ENCODE measurements around the gene TRIO.
"Not testable (repeated sequence)": the region's sequence is repeated elsewhere in the genome, so short reads cannot be mapped to it uniquely, and the experiment has no call there.

The TRIO gene

DNA sequence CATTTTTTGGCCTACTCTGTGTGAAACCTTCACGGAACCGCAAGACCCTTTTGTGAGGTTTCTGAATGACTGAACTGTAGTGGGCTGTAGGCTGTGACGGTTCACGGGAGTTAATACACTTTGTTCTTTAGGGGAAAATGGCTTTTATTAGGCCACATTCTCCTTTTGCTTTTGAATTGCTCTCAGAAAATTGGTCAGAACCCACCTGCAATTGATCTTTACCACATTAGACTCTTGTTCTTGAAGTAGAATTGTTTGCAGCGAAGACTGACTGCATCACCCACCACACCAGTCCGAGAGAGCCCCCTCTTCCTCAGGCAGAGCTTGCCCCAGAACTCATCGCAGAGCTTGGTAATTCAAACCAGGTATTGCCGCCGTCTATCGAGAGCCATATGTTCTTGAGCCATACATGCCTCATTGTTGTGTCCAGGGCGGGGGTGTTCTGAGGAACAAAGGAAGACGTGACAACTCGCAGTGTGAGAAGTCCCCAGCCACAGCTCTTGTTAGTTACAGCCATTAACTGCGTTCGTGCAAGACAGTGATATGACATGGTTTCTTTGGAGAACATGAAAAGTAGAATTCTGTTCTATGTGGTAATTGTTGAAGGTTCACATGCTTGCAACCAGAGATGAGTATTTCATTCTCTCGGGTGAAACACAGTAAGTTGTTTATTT, 272.0 kb downstream of the TRIO start:
- DNase-seq (ENCODE audit: low read depth) = no peak

- no peak for DNase-seq (ENCODE audit: low read depth)
Measured at GRCh38 chr5:14415698-14416074, 272.5 kb downstream of the TRIO start.

DNA sequence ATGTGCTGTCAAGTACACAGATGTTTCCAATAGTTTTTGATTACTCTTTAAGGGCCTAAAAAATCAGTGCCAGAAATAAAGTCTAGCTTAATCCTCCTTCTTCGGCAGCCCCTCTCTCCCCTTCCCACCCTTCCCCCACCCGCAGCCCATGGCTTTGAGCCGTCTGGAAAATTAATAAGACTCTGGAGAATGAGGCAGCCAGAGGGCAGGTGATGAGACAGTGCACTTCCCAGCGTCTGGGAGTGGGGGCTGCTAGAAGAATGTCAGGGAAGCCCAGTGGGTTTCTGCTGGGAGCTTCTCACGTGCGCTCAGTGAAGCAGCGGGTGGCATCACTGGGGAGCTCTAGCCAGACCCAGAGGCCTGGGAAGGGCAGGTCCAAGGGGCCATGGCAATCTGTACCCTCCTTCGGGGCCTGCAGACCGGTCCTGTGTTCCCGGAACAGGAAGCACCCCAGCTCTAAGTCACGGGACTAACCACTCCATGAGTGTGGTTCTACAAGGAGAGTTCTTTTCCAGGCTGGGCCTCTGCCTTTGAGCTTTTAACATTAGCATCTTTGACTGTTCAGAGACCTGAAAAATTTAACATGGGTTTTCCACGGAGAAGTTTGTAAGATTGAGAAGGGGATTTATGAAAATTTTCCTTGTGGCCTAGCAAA, 273.6 kb downstream of the TRIO start:
- DNase-seq (ENCODE audit: low read depth) = no peak

DNA sequence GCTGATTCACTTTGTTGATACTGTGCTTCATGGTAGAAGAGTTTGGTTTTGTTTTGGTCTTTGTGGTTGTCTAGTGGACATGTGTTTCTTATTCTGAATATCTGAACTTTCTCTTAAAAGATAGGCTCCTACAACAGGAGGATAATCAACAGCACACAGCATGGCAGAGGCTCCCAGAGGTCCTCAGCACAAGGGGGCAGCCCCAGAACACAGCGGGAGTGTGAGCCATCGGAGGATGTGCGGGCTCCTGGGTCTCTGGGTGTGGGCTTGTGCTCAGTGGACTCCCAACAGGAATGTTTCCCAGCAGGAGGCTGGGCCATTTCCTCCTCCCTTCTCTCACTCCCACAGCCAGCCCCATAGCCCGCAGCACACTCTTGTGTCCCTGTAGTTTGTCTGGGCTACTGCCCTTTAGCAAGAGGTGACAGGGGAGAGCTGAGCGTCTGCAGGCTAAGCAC, 274.2 kb downstream of the TRIO start:
- no peak for DNase-seq (ENCODE audit: low read depth)

DNA sequence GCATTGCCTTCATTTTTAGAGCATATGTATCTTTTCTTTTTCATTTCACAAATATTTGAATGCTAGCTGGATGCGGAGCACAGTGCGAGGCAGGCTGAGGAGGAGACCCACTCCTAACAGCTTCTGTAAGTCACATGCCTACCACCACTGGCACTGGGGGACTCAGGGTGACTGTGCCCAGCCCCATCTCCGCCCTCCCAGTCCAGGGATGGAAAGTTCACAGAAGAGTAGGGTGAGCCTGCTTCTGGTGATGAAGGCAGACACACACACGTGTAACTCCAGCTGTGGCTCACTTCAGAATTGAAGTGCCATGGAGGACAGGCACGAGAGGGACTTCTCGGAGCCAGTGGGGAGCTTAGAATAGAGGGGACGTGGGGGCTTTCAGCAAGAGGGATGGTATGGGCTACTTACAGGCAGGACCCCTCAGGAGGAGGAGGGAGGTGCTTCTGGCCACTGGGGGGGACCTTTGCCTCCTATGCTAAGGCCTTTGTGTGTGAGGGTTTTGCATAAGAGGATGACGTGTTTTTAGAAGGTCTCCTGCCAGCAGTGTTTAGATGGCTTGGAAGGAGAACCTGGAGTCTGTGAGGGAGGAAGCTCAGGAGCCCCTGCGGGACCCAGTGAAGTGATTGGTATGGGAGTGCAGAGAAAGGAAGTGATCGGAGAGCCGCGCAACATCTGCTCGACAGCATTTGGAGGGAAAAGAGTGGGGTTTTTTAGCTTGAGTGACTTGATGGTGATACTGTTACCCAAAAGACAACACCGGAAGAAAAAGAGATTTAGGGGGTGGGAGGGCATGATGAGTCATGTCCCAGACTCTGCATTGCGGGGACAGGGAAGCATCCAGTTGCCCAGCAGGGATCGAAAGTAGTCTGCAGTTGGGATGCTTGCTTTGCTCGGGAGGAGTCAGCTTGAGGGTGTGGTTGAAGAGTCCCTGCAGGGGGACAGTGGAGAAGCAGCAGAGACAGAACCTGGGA, 274.9 kb downstream of the TRIO start:
- no peak for DNase-seq (ENCODE audit: low read depth)

DNA sequence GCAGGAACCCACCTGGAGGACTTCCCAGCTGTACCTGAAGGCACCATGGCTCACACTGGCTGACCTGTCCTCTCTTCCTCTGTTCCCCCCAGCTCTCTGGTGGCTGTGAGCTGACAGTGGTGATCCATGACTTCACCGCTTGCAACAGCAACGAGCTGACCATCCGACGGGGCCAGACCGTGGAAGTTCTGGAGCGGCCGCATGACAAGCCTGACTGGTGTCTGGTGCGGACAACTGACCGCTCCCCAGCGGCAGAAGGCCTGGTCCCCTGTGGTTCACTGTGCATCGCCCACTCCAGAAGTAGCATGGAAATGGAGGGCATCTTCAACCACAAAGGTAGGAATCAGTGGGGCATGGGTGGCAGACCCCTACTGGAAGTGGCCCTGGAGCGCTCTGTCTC, 276.5 kb downstream of the TRIO start:
- no peak for DNase-seq (ENCODE audit: low read depth)

DNA sequence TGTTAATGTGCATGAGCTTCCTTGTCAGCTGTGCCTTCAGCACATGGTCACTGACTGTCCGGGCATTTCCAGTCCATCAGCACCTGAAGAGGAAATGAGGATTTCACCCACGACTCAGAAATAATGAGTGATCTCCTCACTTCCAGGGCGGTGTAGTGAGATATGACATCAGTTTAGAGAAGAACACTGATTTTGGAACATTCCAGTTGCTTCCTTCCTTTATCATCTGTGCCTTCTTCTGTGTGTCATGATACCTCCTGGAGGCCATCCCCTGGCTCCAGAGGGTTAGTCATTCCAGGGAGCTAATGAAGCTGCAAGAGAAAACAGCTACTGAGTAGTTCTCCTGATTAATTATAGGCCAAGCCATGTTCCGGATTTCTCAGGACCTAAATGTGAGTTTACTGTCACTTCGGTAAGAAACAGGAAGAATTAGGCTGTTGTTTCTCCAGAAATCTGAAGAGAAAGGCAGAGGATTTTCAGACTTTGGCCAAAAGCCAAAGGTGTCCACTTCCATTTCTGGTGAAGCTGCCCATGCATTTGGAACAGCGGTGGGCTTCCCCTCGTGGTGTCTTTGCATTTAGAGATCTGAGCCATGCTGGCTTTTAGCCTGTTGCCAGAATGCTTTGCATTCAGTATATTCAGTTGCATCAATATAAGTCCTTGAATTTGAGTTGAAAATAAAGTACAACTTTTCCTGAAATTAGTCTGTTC, 277.1 kb downstream of the TRIO start:
- DNase-seq (ENCODE audit: low read depth) = no peak

DNA sequence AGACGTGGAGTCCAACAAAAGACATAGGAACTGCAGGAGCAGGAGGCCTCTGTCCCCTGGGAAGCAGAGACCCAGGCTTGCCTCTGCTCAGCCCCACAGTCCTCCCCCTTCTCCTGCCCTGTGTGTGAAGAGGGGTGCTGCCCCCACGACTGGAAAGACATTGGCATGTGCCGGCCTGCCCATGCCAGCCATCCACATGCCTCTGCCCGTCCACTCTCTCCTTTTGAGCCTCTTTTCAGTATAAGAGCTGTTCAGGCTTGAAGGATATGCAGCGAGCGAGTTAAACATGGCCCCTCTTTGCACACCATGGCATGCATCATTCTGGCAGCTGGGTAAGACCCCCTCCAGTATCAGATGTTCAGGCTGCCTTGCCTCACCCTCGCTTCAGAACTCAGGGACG, 278.7 kb downstream of the TRIO start:
- no peak for DNase-seq (ENCODE audit: low read depth)

GRCh38 chr5:14424011-14424685, 281.0 kb downstream of the TRIO start:
- no peak for DNase-seq (ENCODE audit: low read depth)

DNA sequence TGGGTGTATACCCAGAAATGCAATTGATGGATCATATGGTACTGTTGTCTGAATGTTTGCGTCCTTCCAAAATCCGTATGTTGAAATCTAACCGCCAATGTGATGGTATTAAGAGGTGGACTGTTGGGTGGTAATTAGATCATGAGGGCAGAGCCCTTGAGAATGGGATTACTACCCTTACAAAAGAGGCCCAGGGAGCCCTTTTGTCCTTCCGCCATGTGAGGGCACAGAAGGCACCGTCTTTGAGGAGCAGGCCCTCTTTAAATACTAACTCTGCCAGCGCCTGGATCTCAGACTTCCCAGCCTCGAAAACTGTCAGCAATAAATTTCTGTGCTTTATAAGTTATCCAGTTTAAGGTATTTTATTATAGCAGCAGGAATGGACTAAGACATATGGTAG, 282.4 kb downstream of the TRIO start:
- DNase-seq (ENCODE audit: low read depth) = no peak

DNA sequence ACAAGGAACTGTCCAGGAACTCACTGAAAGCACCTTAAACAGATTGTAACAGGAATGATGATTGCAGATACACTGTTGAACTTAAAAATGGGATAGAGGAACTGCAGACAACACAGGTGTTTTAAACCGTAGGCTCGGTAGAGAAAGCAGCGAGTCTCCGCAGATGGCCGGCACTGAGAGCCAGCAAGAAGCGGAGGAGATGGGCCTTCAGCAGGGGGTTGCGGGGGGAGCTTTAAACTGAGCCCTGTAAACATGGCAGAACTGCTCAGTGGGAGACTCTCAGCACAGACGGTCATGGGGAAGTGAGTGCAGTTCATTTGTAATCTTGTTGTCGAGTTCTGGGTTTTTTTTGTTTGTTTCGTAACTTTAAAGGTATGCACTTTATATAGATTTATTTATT, 283.4 kb downstream of the TRIO start:
- no peak for DNase-seq (ENCODE audit: low read depth)

- DNase-seq (ENCODE audit: low read depth) = no peak
Measured at GRCh38 chr5:14428302-14429081, 285.4 kb downstream of the TRIO start.

GRCh38 chr5:14429101-14430050, 286.2 kb downstream of the TRIO start:
- no peak for DNase-seq (ENCODE audit: low read depth)

- DNase-seq (ENCODE audit: low read depth) = no peak
Measured at GRCh38 chr5:14431534-14431933, 288.4 kb downstream of the TRIO start.

DNA sequence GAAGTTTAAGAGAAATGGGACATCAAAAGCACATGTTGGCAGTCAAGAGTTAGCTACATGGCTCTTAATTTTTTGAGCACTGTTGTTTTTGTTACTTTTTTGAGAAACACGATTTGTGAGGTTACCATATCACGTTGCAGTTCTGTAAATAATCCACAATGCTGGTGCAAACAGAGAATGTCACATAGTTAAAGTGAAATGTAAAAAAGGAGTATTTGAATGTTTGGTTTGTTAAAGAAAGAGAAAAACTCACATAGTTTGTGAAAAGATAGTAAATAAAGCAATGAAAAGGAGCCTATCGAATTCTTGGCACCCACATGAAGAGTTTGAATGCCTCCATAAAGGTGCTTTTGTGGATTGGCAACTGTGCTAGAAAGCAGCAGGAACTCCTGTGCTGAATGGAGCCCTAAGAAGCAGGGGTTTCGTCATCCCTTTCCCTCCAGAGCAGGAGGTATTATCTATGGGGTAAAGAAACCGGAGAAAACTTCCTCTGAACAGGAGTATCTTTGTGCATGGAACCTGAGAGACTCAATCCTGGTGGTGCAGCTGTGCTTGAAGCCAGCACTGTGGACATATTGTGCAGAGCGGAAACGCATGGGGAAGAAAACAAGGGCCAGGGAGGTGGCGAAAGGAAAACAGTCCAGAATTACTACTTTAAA, 289.9 kb downstream of the TRIO start:
- DNase-seq (ENCODE audit: low read depth) = no peak

DNA sequence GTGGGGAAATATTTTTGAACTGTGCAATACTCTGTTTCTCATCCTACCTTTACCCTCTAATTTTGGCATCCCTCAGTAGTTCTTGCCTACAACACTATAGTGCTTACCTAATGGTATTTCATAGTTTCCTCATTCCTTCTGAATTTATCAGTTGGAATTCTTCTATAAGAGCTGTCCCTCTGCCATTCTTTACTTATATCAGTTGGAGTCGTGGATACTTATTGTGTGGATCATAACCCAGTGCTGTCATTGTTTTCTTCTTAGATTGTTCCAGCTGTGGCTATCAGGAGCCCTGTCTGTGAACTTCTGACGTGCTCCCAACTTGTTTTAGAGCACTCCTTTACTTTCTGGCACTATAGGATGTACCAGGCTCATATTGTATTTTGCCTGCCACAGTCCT, 292.3 kb downstream of the TRIO start:
- no peak for DNase-seq (ENCODE audit: low read depth)

- DNase-seq (ENCODE audit: low read depth) = not testable (repeated sequence)
Measured at GRCh38 chr5:14436122-14436521, 293.0 kb downstream of the TRIO start.

DNA sequence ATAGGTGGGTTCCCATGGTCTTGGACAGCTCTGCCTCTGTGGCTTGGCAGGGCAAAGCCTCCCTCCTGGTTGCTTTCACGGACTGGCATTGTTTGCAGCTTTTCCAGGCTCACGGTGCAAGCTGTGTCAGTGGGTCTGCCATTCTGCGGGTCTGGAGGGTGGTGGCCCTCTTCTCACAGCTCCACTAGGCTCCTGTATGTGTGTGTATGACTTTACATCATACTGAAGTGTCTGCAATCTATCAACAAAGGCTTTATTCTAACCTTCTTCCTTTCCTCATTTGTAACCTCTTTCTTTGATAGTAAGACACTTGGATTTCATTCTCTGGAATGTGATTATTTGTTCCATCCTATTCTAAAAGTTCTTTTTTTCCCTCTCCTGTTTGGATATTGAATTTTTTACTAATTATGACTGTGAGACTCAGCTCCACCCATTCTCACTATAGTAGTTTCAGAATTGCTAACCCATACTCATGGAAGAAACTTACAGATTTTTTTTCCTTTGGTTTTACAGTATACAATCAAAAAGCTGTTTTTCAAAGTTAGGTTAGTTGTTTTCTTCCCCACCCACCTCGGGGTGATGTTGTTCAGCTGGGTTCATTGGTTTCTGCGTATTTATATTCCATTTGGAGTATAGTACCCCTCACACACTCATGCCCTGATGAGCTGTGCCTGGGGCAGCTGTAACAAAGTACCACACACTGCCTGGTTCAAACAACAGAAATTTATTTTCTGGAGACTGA, 293.8 kb downstream of the TRIO start:
- no peak for DNase-seq (ENCODE audit: low read depth)

Measured in stimulated activated CD8-positive, alpha-beta memory T cell treated with anti-CD3 and anti-CD28 coated beads, Interleukin-12 subunit alpha, Interleukin-12 subunit beta, amount 100 ng/mL, for 4 hours (primary cell).